Mammary epithelial cell (primary cell): ENCODE measurements around the gene PLEKHG4B.

Source experiments
- EZH2 ChIP-seq: IDR thresholded peaks from 2 replicates; pipeline ENCODE4 v1.6.1; 2012; ENCODE audit warnings: low read length, inconsistent platforms, borderline replicate concordance
- TF ChIP-seq, protein P1 (sequence below), 2 donors: IDR thresholded peaks in 1 of 2; conservative IDR thresholded peaks in 1 of 2; 2 replicates each; pipeline ENCODE4 v1.5.1; 2011 to 2012; ENCODE audit warnings: inconsistent platforms in 2 of 2, low read length in 2 of 2, mild to moderate bottlenecking in 2 of 2, control low read depth in 1 of 2, low read depth in 1 of 2; ENCODE audit not compliant: insufficient read depth in 1 of 2; ENCODE audit errors: extremely low read depth in 1 of 2

DNA sequence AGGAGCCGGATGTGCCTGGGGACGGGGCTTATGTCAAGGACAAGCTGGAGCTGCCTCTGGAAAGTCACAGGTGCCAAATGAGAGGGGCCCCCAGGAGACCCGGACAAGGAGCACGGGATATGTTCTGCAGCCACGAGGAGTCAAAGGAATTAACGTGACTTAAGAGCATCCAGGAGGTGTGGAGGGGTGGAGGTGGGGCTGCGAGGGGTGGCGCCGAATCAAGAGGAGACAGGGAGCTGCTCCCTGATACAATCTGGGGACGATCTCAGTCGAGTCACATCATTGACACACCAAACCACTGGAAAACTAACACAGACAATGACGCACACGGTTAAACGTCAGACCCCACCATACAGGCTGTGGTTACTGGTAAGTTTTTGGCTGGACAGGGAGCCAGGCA is 115.6 kb downstream of the PLEKHG4B start:
- TF ChIP-seq, protein P1, sequence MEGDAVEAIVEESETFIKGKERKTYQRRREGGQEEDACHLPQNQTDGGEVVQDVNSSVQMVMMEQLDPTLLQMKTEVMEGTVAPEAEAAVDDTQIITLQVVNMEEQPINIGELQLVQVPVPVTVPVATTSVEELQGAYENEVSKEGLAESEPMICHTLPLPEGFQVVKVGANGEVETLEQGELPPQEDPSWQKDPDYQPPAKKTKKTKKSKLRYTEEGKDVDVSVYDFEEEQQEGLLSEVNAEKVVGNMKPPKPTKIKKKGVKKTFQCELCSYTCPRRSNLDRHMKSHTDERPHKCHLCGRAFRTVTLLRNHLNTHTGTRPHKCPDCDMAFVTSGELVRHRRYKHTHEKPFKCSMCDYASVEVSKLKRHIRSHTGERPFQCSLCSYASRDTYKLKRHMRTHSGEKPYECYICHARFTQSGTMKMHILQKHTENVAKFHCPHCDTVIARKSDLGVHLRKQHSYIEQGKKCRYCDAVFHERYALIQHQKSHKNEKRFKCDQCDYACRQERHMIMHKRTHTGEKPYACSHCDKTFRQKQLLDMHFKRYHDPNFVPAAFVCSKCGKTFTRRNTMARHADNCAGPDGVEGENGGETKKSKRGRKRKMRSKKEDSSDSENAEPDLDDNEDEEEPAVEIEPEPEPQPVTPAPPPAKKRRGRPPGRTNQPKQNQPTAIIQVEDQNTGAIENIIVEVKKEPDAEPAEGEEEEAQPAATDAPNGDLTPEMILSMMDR (conservative IDR thresholded peaks at IDR 0.05 in 1 of 2, IDR thresholded peaks at IDR 0.05 in 1 of 2; ENCODE audit: extremely low read depth in 1 of 2, insufficient read depth in 1 of 2, low read depth in 1 of 2, low read length in 2 of 2), result no peak
- TF ChIP-seq EZH2, result no peak
